Measurements from ENCODE around the gene GREM2. TPM values are rescaled to one million over a fixed set of nuclear protein-coding genes. Genes with fewer than 3 reads are reported as not detected.

Gene GREM2
- total RNA-seq, 1 experiment from 2014 or later = not detected

DNA sequence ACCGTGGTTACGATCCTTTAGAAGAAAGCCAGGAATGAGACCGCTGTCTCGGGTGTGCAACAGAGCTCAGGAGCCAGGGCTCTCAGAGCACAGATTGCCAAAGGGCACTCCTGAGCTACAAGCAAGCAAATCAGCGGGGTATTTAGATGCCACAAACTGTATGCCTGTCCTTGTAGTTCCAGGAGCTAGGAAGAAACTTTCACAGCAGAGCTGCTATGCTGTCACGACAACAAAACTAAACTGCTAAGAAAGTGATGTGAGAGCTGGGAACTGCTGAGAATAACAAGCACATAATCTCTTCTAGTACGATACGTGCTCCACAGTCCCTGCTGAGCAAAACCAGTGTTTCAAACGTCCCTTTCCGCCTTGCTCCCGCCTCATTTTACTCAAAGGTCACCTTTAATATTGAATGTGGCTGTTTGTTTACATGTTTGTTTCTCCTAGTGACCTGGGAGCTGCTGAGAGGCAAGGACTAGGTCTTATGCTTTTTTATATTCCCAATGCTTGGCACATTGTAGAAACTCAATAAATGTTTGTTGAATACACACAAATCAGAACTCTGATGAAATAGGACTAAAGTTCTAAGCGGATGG is 14.7 kb downstream of the GREM2 start:
- intact Hi-C loops (cut with micrococcal nuclease; ENCODE audit: unreplicated experiment) = no loop called here
- no peak overlapping the region for H3K27ac ChIP-seq (ENCODE audit: low read depth, low read length, poor library complexity, severe bottlenecking)
- CTCF ChIA-PET = no interaction called here
- no peak for DNase-seq (ENCODE audit: low spot score)
- TF ChIP-seq EZH2 (IDR thresholded peaks at IDR 0.05; ENCODE audit: borderline replicate concordance, low read depth, low read length, poor library complexity, severe bottlenecking) = no peak
- TF ChIP-seq, protein P1, sequence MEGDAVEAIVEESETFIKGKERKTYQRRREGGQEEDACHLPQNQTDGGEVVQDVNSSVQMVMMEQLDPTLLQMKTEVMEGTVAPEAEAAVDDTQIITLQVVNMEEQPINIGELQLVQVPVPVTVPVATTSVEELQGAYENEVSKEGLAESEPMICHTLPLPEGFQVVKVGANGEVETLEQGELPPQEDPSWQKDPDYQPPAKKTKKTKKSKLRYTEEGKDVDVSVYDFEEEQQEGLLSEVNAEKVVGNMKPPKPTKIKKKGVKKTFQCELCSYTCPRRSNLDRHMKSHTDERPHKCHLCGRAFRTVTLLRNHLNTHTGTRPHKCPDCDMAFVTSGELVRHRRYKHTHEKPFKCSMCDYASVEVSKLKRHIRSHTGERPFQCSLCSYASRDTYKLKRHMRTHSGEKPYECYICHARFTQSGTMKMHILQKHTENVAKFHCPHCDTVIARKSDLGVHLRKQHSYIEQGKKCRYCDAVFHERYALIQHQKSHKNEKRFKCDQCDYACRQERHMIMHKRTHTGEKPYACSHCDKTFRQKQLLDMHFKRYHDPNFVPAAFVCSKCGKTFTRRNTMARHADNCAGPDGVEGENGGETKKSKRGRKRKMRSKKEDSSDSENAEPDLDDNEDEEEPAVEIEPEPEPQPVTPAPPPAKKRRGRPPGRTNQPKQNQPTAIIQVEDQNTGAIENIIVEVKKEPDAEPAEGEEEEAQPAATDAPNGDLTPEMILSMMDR (conservative IDR thresholded peaks at IDR 0.05; ENCODE audit: low read depth, low read length) = no peak
- no peaks in the 10 kb centered on the region for H3K36me3 ChIP-seq (ENCODE audit: insufficient read depth, low read length, poor library complexity, severe bottlenecking)
- POLR2A ChIA-PET (ENCODE audit: low non-redundant PET) = no interaction called here
- BruUV-seq (replicated peaks) = no TSS peak
- no peak overlapping the region for H3K4me3 ChIP-seq (ENCODE audit: low read depth, low read length, poor library complexity, severe bottlenecking)
- H3K4me1 ChIP-seq (ENCODE audit: insufficient read depth, low read length, poor library complexity, severe bottlenecking) = no peaks in the 10 kb centered on the region
- no peaks in the 10 kb centered on the region for H3K9me3 ChIP-seq (ENCODE audit: low read depth, low read length, poor library complexity, severe bottlenecking)
- H3K27me3 ChIP-seq (replicated peaks; ENCODE audit: insufficient read depth, low read depth, low read length, poor library complexity) = peaks cover 18% of the 10 kb centered on the region

GRCh38 chr1:240595476-240595875 is 16.5 kb downstream of the GREM2 start:
- POLR2A ChIA-PET (ENCODE audit: low non-redundant PET) = no interaction called here

GRCh38 chr1:240591564-240591963 is 20.4 kb downstream of the GREM2 start:
- Histone ChIP-seq H3K9me3 (ENCODE audit: low read depth, low read length, poor library complexity, severe bottlenecking) (no peaks in the 10 kb centered on the region), H3K4me1 (ENCODE audit: insufficient read depth, low read length, poor library complexity, severe bottlenecking) (no peaks in the 10 kb centered on the region), H3K27me3 (replicated peaks; ENCODE audit: insufficient read depth, low read depth, low read length, poor library complexity) (peaks cover 2% of the 10 kb centered on the region), H3K4me3 (ENCODE audit: low read depth, low read length, poor library complexity, severe bottlenecking) (no peak overlapping the region), H3K27ac (ENCODE audit: low read depth, low read length, poor library complexity, severe bottlenecking) (no peak overlapping the region), H3K36me3 (ENCODE audit: insufficient read depth, low read length, poor library complexity, severe bottlenecking) (no peaks in the 10 kb centered on the region)
- no TSS peak for BruUV-seq (replicated peaks)
- no peak for TF ChIP-seq EZH2 (IDR thresholded peaks at IDR 0.05; ENCODE audit: borderline replicate concordance, low read depth, low read length, poor library complexity, severe bottlenecking)
- TF ChIP-seq, protein P1 (conservative IDR thresholded peaks at IDR 0.05; ENCODE audit: low read depth, low read length) = no peak
- ChIA-PET CTCF (no interaction called here), POLR2A (ENCODE audit: low non-redundant PET) (no interaction called here)
- intact Hi-C loops (cut with micrococcal nuclease; ENCODE audit: unreplicated experiment) = no loop called here
- DNase-seq (ENCODE audit: low spot score) = no peak

More at GRCh38 chr1:240595476-240595875, 16.5 kb downstream of the GREM2 start:
- Histone ChIP-seq H3K4me3 (ENCODE audit: low read depth, low read length, poor library complexity, severe bottlenecking) (no peak overlapping the region), H3K27me3 (replicated peaks; ENCODE audit: insufficient read depth, low read depth, low read length, poor library complexity) (peaks cover 18% of the 10 kb centered on the region), H3K9me3 (ENCODE audit: low read depth, low read length, poor library complexity, severe bottlenecking) (no peaks in the 10 kb centered on the region), H3K36me3 (ENCODE audit: insufficient read depth, low read length, poor library complexity, severe bottlenecking) (no peaks in the 10 kb centered on the region), H3K27ac (ENCODE audit: low read depth, low read length, poor library complexity, severe bottlenecking) (no peak overlapping the region), H3K4me1 (ENCODE audit: insufficient read depth, low read length, poor library complexity, severe bottlenecking) (no peaks in the 10 kb centered on the region)
- no peak for DNase-seq (ENCODE audit: low spot score)
- intact Hi-C loops (cut with micrococcal nuclease; ENCODE audit: unreplicated experiment) = no loop called here
- TF ChIP-seq, protein P1 (conservative IDR thresholded peaks at IDR 0.05; ENCODE audit: low read depth, low read length) = no peak
- no peak for TF ChIP-seq EZH2 (IDR thresholded peaks at IDR 0.05; ENCODE audit: borderline replicate concordance, low read depth, low read length, poor library complexity, severe bottlenecking)
- CTCF ChIA-PET = no interaction called here
- no TSS peak for BruUV-seq (replicated peaks)
